NCI-H446 (cell line): ENCODE results near the gene GALNT10.

ENCODE experiments used
- DNase-seq, 2 experiments: peaks; one replicate each; lab custom pipeline; 2025; lab: John Stamatoyannopoulos, UW

The GALNT10 gene

DNA sequence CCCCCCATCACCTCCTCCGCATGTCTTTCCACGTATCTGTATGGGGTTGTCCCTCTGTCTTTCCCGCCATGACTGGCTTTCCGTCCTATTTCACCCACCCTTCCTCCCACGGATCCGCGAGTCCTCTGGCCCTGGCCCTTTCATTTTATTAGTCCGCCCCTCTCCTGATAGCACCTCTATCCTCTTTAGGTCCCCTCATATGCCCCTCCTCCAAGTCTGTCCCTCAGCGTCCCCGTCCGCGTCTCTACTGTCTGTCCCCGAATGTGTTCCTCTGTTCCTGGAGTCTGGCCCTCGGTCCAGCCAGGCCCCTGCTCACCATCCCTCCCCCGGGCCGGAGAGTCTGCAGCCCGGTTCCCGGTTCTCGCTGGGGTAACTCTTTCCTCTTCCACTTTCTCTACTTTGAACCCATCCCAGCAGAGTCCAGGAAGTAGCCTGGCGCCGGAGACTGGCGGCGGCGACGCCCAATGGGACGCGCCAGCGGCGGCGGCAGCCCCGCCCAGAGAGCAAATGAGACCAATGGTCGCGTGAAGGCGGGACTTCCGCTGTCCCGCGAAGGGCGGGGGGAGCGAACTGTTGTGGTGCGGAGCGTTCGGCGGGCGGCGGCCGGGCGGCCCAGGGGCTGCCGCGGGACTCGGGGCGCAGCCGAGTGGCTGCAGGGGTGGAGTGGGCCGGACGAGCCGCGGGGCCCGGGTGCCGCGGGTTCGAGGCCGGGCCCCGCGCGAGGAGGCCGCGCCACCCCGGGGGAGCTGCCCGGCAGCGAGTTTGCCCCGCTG, 255.1 kb downstream of the GALNT10 start, which contains the start of gene SAP30L:
TSS of gene SAP30L (plus strand) at position 576 of the 773 bp plus-strand sequence. CDS start 608 bp downstream, outside the sequence.
- DNase-seq: peak; percentile 66 to 95

- DNase-seq: peak in 1 of 2 experiments; percentile 10
Measured at GRCh38 chr5:154446195-154447088, 255.9 kb downstream of the GALNT10 start.

DNA sequence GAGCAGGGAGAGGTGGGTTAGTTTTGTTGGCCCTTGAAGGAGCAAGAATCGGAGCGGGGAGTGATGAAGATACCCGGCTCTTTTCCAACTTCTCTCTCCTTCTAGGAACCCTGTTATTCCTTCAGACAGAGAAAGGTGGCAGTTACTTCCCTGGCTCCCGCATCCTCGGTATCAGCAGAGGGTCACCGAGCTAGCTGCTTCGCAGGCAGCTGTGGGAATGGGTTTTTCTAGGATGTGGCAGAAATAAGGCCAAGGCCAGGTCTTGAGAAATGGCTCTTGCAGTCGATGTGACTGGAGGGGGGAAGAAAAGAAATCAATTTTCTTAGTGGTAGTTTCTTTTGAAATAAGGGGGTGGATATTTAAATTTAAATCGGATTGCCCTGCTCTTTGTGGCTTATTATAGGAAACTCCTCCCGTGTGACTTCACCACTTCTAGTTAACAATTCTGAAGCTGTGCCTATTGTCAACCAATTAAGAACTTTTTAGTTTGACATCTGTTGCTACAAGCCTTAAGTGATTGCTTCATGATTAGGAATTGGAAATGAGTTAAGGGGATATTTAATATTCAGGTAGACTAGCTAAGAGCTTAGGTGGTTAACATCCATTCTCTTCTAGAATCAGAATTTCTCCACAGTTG, 256.7 kb downstream of the GALNT10 start:
- no peak for DNase-seq

DNA sequence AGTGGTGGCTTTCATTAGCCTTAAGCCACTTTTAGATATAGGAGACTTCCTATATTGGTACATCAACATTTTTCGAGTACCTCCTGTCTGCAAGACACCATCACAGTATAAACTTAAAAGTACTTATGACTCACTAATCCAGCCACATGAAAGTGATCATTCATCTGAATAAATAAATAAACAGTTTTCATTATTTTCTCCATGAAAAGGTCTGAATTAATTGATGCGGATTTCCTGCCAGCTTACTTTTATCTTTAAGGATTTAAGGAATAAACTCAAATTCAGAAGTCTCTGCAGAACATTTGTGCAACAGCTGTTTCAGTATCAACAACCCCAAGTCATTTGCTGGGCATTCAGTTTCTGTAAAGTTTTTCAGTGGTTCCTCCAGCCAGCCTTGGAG, 259.3 kb downstream of the GALNT10 start:
- DNase-seq: no peak

DNA sequence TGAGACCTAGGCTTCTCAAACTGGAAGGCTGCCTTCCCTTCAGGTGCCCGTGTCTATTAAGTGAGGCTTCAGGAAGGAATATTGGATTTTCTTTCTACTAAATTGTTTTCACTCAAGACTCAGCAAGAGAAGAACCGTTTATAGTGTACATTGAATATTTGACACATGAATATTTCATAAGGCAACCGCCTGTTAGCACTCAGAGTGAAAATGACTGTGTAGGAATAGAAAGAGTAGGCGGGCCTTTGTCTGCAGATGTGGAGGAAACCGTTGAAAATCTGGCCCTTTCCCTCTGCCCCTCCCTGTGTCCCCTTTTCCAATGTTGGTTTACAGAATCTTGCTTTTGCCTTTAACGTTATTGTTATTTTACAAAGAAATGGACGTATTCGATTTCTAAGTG, 261.4 kb downstream of the GALNT10 start:
- no peak for DNase-seq

DNA sequence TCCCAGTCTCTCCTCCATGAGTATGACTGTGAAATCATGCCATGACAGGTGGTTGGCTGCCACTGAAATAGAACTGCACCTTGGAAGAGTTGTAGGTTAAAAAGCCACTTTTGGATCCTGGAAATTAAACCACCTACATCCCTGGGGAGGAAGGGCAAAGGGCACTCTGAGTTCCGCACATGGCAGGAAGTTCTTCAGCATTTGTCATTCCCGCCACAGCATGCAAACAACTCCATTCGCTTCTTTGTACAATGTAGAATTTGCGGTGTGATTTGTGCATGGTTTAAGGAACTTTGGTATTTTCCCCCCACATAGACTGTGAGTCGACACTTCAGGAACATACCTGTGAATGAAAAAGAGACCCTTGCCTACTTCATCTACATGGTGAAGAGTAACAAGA, 265.1 kb downstream of the GALNT10 start:
- DNase-seq: no peak

GRCh38 chr5:154456540-154456939, 266.0 kb downstream of the GALNT10 start:
- no peak for DNase-seq

DNA sequence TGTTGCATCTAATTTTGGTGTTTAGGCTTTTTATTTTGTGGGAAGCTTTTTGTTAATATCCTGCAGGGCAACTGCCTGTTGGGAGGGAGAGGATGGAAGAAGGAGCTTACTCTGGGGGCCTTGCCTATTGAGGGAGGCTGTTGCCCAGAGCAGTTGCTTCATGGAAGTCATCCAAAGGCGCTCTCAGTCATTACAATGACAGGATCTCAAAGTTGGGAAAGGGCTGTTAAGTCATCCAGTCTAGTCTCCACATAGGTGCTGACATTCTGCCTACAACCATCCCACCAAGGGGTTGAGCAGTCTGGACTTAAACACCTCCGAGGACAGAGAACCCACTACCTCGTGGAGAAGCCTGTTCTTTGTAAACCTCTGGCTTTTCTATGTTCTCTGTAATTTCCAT, 268.5 kb downstream of the GALNT10 start:
- DNase-seq: no peak

- no peak for DNase-seq
Measured at GRCh38 chr5:154460172-154460571, 269.6 kb downstream of the GALNT10 start.

DNA sequence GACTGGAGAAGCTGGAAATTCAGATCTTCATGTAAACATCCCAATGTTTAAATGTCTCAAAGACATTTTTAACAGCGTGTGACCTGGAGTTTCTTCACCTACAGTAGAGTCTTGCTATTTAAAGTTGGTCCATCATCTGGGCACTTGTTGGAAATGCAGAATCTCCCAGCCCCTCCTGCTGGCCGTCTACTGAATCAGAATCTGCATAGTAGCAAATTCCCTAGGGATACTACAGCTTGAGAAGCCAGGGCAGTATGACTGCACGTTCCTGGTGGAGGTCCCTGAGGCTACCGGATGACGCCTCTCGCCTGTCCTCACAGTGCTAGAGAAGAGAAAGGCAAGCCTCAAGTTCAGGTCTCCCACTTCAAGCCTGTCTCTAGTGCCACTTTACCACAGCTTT, 271.0 kb downstream of the GALNT10 start:
- DNase-seq: no peak

GRCh38 chr5:154464438-154464837, 273.9 kb downstream of the GALNT10 start:
- DNase-seq: no peak

GRCh38 chr5:154465169-154465568, 274.6 kb downstream of the GALNT10 start:
- no peak for DNase-seq

- DNase-seq: no peak
Measured at GRCh38 chr5:154466147-154466546, 275.6 kb downstream of the GALNT10 start.

GRCh38 chr5:154466671-154467070, 276.1 kb downstream of the GALNT10 start:
- DNase-seq: no peak

- peak; percentile 16 to 66 for DNase-seq
Measured at GRCh38 chr5:154467655-154468354, 277.3 kb downstream of the GALNT10 start.

- DNase-seq: no peak
Measured at GRCh38 chr5:154470137-154470536, 279.6 kb downstream of the GALNT10 start.
